Tibial artery (tissue), 4 donors: ENCODE measurements around the gene ADAMTSL1.

Experiments used
- DNase-seq, 2 donors: peaks; one replicate each; pipeline ENCODE4 v3.0.0-alpha.2; 2019
- H3K27ac ChIP-seq, 2 donors: fragments of 200-600 bp; sonication (generic) in 1 of 2; 1 replicate in 1 of 2; 2 replicates in 1 of 2; pipeline ENCODE4 v1.5.1; 2018 to 2019; ENCODE audit warnings: mild to moderate bottlenecking in 1 of 2
- H3K27me3 ChIP-seq, 2 donors: fragments of 200-600 bp; sonication (generic) in 1 of 2; one replicate each; pipeline versions ENCODE4 v1.5.1 to v1.6.0; 2016 to 2019
- H3K36me3 ChIP-seq, 3 donors: fragments of 200-600 bp; sonication (generic) in 2 of 3; one replicate each; pipeline ENCODE4 v1.5.1; 2016 to 2019; ENCODE audit warnings: mild to moderate bottlenecking in 2 of 3
- H3K4me1 ChIP-seq, 4 donors: fragments of 200-600 bp; sonication (generic) in 2 of 4; 1 replicate in 3 of 4; 2 replicates in 1 of 4; pipeline ENCODE4 v1.5.1; 2016 to 2019
- H3K4me3 ChIP-seq, 2 donors: fragments of 200-600 bp; sonication (generic) in 1 of 2; 1 replicate in 1 of 2; 2 replicates in 1 of 2; pipeline ENCODE4 v1.5.1; 2018 to 2019; ENCODE audit warnings: mild to moderate bottlenecking in 2 of 2
- H3K9me3 ChIP-seq, 3 donors: fragments of 200-600 bp; sonication (generic) in 1 of 3; one replicate each; pipeline ENCODE4 v1.5.1; 2016 to 2019
- CTCF ChIP-seq, 2 experiments: fragments of 200-600 bp in 1 of 2; fragments of 450-650 bp in 1 of 2; IDR thresholded peaks; one replicate each; pipeline ENCODE4 v1.5.1; 2017 to 2019; ENCODE audit warnings: antibody characterized with exemption in 2 of 2, mild to moderate bottlenecking in 1 of 2, moderate library complexity in 1 of 2
- intact Hi-C: fragments of 100-400 bp; cut with DNase I; formaldehyde crosslinking; loops from one replicate; pipeline ENCODE4 v1.15.0; 2023; ENCODE audit warnings: low total_unique reads

ADAMTSL1 gene

DNA sequence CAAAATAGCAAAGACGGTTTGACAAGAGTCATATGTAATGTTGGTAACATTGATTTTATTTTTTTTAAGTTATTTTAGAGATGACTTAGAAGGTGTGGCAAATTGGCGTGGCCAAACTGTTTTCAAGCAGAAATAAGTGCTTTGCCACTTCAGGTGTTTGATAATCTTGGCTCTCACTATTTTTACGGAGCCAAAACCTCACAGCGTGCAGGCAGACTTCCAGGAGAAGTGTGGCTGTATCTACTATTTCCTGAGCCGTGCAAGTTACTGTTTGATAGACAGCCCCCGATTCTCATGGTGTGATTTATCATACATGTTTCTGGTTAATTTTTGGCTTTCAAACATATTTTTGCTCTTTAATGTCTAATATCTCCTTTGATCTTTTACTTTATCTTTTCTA lies 269.5 kb downstream of the ADAMTSL1 start:
- Histone ChIP-seq H3K4me3 (no peak overlapping the region), H3K27ac (no peak overlapping the region), H3K9me3 (no peaks in the 10 kb centered on the region), H3K27me3 (no peaks in the 10 kb centered on the region), H3K4me1 (no peaks in the 10 kb centered on the region), H3K36me3 (no peaks in the 10 kb centered on the region)
- intact Hi-C loops: no loop called here
- DNase-seq: no peak
- TF ChIP-seq CTCF (IDR thresholded peaks at IDR 0.05): no peak

DNA sequence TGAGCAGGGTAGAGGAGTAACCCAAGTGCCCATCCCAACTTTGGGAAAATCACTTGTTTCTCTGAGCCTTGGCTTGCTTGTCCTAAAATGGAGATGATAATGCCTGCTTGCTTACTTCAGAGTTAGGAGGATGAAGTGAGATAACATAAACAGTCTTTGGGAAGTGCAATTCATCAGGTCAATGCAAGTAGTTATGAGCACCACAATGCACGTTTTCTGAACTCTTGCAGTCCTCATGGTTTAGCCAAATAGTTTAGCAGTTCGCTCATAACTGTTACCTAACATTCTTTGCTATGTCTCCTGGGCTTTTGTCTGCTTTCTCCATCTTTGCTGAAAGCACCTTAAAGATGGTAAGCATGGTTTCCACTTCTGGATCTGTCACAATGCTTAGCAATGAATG lies 270.0 kb downstream of the ADAMTSL1 start:
- Histone ChIP-seq H3K4me3 (no peak overlapping the region), H3K27ac (no peak overlapping the region)
- intact Hi-C loops: no loop called here

DNA sequence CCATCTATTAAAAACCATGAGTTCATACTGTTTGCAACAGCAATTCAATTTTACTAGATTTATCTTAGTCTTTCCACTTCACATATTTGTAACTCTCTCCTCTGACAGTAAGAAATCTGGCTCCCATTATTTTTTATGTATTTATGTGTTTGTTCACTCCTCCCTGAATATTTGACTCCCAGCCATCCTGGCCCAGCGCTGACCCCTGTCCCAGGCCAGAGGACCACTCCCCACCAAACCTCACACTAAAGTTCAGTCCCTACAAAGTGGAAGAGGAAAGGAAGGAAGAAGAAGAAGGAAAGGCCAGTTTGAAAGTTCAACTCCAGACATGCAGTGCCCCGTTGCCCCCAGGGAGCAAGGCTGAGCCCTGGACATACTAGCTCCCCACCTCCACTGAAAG lies 271.8 kb downstream of the ADAMTSL1 start:
- Histone ChIP-seq H3K27me3 (no peaks in the 10 kb centered on the region), H3K9me3 (no peaks in the 10 kb centered on the region), H3K4me3 (no peak overlapping the region), H3K27ac (no peak overlapping the region), H3K4me1 (no peaks in the 10 kb centered on the region), H3K36me3 (no peaks in the 10 kb centered on the region)
- TF ChIP-seq CTCF (IDR thresholded peaks at IDR 0.05): no peak
- intact Hi-C loops: no loop called here
- no peak for DNase-seq

More for the DNA sequence above, 270.0 kb downstream of the ADAMTSL1 start:
- H3K4me1 ChIP-seq: no peaks in the 10 kb centered on the region
- H3K27me3 ChIP-seq: no peaks in the 10 kb centered on the region
- no peak for DNase-seq
- no peaks in the 10 kb centered on the region for H3K9me3 ChIP-seq
- no peaks in the 10 kb centered on the region for H3K36me3 ChIP-seq
- TF ChIP-seq CTCF (IDR thresholded peaks at IDR 0.05): no peak

DNA sequence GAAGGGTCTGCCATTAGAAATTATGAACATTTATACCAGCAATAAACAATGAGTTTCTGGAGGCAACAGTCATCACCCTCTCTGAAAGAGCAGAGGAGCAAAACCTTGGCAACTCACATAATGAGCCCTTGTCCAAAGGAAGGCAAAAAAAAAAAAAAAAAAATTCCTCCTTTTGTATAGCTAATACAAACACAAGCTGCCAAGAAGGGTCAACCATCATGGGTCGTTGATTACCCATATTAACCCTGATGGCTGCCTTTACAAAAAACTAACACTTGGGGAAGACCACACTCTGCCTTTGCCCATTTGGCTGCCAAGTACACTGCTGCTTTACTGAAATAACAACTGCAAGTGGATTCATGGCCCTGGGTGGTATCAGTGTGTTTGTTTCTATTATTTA lies 272.7 kb downstream of the ADAMTSL1 start:
- no peaks in the 10 kb centered on the region for H3K4me1 ChIP-seq
- no peak overlapping the region for H3K27ac ChIP-seq
- no peak for TF ChIP-seq CTCF (IDR thresholded peaks at IDR 0.05)
- H3K4me3 ChIP-seq: no peak overlapping the region
- no peak for DNase-seq
- no peaks in the 10 kb centered on the region for H3K9me3 ChIP-seq
- H3K36me3 ChIP-seq: no peaks in the 10 kb centered on the region
- no peaks in the 10 kb centered on the region for H3K27me3 ChIP-seq
- intact Hi-C loops: no loop called here

DNA sequence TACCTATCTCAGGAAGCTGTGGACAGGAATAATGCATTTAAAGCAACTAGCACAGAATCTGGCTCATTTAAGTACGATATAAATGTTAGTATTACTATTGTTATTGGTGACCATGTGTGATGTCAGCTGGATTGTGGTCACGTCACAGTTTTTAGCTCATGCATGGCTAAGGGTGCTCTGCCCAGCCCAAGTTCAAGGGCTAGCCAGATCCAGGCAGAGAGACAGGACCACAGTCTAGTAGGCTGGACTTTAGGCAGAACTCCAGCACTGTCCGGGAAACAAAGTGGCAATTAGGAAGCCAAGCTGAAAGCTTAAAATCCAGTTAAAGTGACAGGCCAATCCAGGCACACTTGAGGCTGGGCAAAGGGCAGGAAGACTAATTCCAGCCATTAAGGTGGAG lies 273.6 kb downstream of the ADAMTSL1 start:
- Histone ChIP-seq H3K9me3 (no peaks in the 10 kb centered on the region), H3K4me1 (no peaks in the 10 kb centered on the region), H3K36me3 (no peaks in the 10 kb centered on the region), H3K27me3 (no peaks in the 10 kb centered on the region), H3K4me3 (no peak overlapping the region), H3K27ac (no peak overlapping the region)
- intact Hi-C loops: no loop called here
- no peak for TF ChIP-seq CTCF (IDR thresholded peaks at IDR 0.05)
- DNase-seq: no peak

GRCh38 chr9:18748251-18748701 lies 274.3 kb downstream of the ADAMTSL1 start:
- H3K27me3 ChIP-seq: no peaks in the 10 kb centered on the region
- no peak for DNase-seq
- no peaks in the 10 kb centered on the region for H3K36me3 ChIP-seq
- H3K4me1 ChIP-seq: no peaks in the 10 kb centered on the region
- TF ChIP-seq CTCF (IDR thresholded peaks at IDR 0.05): no peak
- H3K27ac ChIP-seq: no peak overlapping the region
- H3K9me3 ChIP-seq: no peaks in the 10 kb centered on the region
- intact Hi-C loops: no loop called here
- no peak overlapping the region for H3K4me3 ChIP-seq
